Measurements from ENCODE around the gene LPO. TPM values are rescaled to one million over a fixed set of nuclear protein-coding genes. Genes with fewer than 3 reads are reported as not detected.

LPO gene
- total RNA-seq, 2 donors from 2014 or later = 0.16 to 0.19 TPM

DNA sequence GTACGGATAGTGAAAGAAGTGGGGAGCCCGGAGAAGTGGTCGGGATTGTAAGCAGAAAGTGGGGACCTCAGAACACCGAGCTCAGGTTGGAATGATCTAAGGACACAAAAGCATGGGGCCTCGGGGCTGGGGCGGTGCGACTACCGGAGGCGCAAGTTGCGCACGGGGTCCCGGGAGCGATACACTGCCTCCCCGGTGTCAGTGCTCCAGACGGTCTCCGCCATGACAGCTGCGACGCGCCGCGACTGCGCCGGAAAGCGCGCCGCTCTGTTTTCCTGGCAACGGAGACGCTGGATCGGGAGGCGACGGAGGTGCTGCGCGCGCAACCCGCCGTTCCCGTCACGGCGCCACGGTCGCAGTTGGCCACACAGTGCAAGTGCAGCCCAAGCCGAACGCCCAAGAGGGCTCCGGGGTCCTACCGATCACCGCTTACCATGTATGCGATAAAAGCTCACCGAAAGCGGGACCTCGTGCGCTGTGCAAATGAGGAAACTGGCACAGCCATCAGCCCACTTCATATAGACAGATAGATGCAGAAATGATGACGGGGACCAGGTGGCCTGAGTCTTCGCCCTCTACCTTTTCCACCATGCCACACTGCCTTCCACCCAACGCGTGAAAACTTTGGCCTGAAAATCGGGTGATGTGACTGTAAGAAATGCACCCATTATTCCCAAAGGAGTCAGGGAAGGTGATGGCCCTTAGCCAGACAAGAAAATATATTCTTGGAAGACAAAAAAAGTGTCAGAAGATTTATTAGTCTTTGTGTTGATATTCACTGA is 19.2 kb upstream of the LPO start, which contains the start of gene MKS1:
TSS of gene MKS1 (minus strand) at position 249 of the 782 bp plus-strand sequence. CDS start at position 224, 25 bp downstream.
- Mint-ChIP-seq H3K27ac (peak within 1 kb of the TSS; percentile 94 to 95), H3K36me3 (peaks cover 8 to 11% of the 10 kb centered on the region in 2 donors), H3K9me3 (no peaks in the 10 kb centered on the region)
- DNase-seq (ENCODE audit: low spot score in 2 of 2) (peak; percentile 93 to 96), ATAC-seq (peak; percentile 99)

- peak overlapping the region; percentile 94 to 95 for H3K27ac Mint-ChIP-seq
- no peak for ATAC-seq
- H3K36me3 Mint-ChIP-seq = peaks cover 8 to 11% of the 10 kb centered on the region in 2 donors
- H3K9me3 Mint-ChIP-seq = no peaks in the 10 kb centered on the region
- no peak for DNase-seq (ENCODE audit: low spot score in 2 of 2)
These were observed 18.6 kb upstream of the LPO start for GRCh38 chr17:58219789-58220183.

GRCh38 chr17:58224315-58224714 is 14.1 kb upstream of the LPO start:
- peak; percentile 43 to 70 for ATAC-seq
- H3K27ac Mint-ChIP-seq = no peak overlapping the region

GRCh38 chr17:58227733-58228132 is 10.7 kb upstream of the LPO start:
- ATAC-seq (no peak), DNase-seq (ENCODE audit: low spot score in 2 of 2) (no peak)
- Mint-ChIP-seq H3K9me3 (no peaks in the 10 kb centered on the region), H3K27ac (no peak overlapping the region), H3K36me3 (no peaks in the 10 kb centered on the region)

More at GRCh38 chr17:58224315-58224714, 14.1 kb upstream of the LPO start:
- no peaks in the 10 kb centered on the region for H3K9me3 Mint-ChIP-seq
- DNase-seq (ENCODE audit: low spot score in 2 of 2) = no peak
- H3K36me3 Mint-ChIP-seq = peaks cover 2% of the 10 kb centered on the region in 2 donors

DNA sequence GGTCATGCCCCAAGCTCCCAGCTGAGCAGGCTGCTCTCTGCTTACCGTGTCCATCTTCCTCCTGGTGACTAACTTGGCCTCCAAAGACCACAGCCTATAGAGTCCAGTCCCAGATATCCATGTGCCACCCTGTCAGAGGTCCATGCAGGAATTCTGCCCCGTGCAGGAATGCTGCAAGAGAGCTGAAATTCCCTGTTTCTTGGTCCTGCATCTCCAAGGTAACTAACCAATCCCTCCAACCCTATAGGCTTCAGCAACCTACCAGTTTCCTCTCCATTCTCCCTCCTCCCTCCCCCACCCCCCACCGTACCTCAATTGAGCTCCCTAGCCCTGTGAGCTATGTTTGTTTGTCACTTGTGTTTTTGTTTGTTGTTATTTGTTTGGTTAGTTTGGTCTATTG is 9.7 kb upstream of the LPO start:
- ATAC-seq (no peak), DNase-seq (ENCODE audit: low spot score in 2 of 2) (no peak)
- no peak overlapping the region for H3K27ac Mint-ChIP-seq
- H3K9me3 Mint-ChIP-seq = no peaks in the 10 kb centered on the region
- no peaks in the 10 kb centered on the region for H3K36me3 Mint-ChIP-seq

DNA sequence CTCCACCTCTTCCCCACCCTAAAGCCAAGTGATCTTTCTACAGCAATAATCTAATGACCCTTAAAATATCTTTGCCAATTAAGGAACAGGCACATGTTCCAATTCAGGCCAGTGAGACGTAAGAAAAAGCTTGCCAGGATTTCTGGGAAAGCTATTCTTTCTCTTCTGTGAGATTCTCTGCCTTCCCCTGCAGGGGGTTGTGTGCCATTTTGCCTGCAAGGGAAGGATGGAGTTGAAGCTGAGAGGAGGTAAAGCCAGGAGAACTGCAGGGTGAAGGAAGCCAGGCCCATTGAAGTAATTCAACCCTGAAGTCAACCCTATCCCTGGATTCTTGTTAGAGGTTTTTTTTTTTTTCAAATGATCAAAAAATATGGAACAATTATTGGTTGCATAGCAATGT is 9.0 kb upstream of the LPO start:
- no peaks in the 10 kb centered on the region for H3K9me3 Mint-ChIP-seq
- H3K27ac Mint-ChIP-seq = no peak overlapping the region
- DNase-seq (ENCODE audit: low spot score in 2 of 2) (no peak), ATAC-seq (no peak)
- H3K36me3 Mint-ChIP-seq = no peaks in the 10 kb centered on the region

DNA sequence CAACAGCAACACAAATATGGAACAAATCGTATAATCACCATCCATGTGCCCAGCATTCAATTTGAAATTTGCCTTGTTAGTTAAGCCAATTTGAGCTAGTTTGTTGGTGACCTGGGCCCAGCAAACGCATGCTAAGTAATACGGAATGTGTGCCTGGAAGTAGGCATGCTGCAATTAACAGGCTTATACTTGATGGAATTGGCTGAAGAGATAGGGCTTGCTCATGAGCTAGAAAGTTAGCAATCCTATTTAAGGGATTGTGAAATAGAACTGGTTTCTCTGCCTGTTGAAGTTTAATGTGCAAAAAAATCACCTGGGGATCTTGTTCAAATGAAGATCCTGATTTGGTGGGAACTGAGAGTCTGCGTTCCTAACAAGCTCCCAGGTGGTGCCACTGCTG is 8.5 kb upstream of the LPO start:
- Mint-ChIP-seq H3K9me3 (no peaks in the 10 kb centered on the region), H3K36me3 (no peaks in the 10 kb centered on the region), H3K27ac (no peak overlapping the region)
- ATAC-seq = no peak
- DNase-seq (ENCODE audit: low spot score in 2 of 2) = no peak

GRCh38 chr17:58231641-58232040 is 6.7 kb upstream of the LPO start:
- no peaks in the 10 kb centered on the region for H3K9me3 Mint-ChIP-seq
- ATAC-seq = no peak
- DNase-seq (ENCODE audit: low spot score in 2 of 2) = no peak
- no peaks in the 10 kb centered on the region for H3K36me3 Mint-ChIP-seq
- no peak overlapping the region for H3K27ac Mint-ChIP-seq

DNA sequence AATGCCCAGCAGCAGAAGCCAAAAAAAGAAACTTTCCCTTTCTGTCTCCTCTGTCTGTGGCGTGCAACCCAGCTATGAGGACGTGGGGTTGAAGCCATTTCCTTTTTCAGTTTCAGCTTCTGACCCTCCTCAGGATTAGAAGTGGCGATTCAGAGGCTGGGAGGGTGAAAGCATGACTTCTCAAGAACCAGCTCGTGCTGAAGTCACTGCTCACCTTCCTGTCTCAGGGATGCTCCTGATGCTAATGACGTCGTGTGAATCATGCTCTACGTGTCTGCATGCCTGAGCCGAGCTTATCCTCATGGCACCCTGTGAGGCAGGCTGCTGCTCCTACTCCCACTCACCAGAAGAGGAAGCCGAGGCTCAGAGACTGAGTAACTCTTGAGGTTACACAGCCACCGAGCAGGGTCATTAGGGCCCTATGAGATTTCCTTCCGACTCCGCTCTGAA is 5.7 kb upstream of the LPO start:
- H3K36me3 Mint-ChIP-seq = no peaks in the 10 kb centered on the region
- no peaks in the 10 kb centered on the region for H3K9me3 Mint-ChIP-seq
- ATAC-seq (peak; percentile 77 to 91), DNase-seq (ENCODE audit: low spot score in 2 of 2) (no peak)
- no peak overlapping the region for H3K27ac Mint-ChIP-seq

DNA sequence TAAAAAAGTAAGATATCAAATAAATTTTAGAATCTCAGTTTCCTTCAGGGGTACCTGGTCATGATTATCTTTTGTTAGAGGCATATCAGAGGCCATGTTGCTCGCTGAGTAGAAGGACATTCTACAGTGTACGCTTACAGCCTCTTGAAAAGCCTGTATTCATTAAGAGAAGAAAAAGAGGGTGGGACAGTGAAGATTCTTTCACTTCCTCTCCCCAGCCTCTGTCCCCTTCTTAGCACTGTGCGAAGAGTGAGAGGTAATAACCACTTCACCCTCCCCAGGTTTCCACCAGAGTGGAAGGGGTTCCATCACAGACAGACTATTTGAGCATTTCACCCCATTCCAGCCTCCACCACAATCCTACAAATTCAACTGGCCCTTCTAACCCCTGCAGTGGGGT is 4.8 kb upstream of the LPO start:
- DNase-seq (ENCODE audit: low spot score in 2 of 2) (no peak), ATAC-seq (no peak)
- Mint-ChIP-seq H3K27ac (no peak overlapping the region), H3K9me3 (no peaks in the 10 kb centered on the region), H3K36me3 (no peaks in the 10 kb centered on the region)

GRCh38 chr17:58234512-58234911 is 3.9 kb upstream of the LPO start:
- Mint-ChIP-seq H3K9me3 (no peaks in the 10 kb centered on the region), H3K36me3 (no peaks in the 10 kb centered on the region), H3K27ac (no peak overlapping the region)
- ATAC-seq (no peak), DNase-seq (ENCODE audit: low spot score in 2 of 2) (no peak)

DNA sequence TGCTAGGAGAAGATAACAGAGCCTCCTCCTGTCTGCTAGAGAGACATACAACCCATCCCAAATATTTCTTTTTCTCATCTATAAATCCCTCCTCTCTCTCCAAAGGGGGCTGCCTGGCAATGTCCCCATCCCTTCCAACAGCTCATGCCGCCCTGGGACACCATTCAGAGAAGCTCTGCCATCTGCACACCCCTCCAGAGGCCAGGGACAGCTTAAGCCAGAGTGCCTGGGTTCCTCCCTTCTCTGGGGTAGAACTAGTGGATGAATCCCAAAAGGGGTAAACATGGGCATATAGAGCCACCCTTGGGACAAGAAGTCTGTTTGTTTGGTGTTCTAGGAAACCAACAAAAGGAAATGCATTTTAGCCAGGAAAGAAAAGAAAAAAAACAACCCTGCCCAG is 2.6 kb upstream of the LPO start:
- ATAC-seq (no peak), DNase-seq (ENCODE audit: low spot score in 2 of 2) (no peak)
- Mint-ChIP-seq H3K36me3 (no peaks in the 10 kb centered on the region), H3K27ac (no peak overlapping the region), H3K9me3 (no peaks in the 10 kb centered on the region)

- no peak for ATAC-seq
- no peaks in the 10 kb centered on the region for H3K36me3 Mint-ChIP-seq
These were observed 2.0 kb upstream of the LPO start for GRCh38 chr17:58236394-58236793.

DNA sequence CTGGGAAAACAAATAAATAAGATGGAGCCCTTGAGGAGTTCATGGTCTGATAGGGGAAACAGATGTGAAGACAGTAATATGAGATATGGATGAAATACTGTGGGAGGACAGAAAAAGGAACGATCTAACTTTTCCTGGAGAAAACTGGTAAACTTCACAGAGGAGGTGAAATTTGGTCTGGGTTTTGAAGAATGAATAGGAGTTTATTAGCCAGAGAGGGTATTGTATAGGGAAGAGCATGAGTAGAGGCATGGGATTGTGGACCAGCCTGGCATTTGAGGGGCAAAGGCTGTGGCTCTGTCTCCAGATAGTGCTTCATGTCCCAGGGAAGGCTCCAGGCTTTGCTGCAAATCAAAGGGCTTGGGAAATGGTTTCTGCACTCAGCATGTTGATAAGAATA is 1.6 kb downstream of the LPO start:
- H3K27ac Mint-ChIP-seq = no peak overlapping the region
- no peaks in the 10 kb centered on the region for H3K9me3 Mint-ChIP-seq
- DNase-seq (ENCODE audit: low spot score in 2 of 2) = no peak
- ATAC-seq = no peak
- no peaks in the 10 kb centered on the region for H3K36me3 Mint-ChIP-seq

More at GRCh38 chr17:58236394-58236793, 2.0 kb upstream of the LPO start:
- Mint-ChIP-seq H3K9me3 (no peaks in the 10 kb centered on the region), H3K27ac (no peak overlapping the region)
- DNase-seq (ENCODE audit: low spot score in 2 of 2) = no peak

DNA sequence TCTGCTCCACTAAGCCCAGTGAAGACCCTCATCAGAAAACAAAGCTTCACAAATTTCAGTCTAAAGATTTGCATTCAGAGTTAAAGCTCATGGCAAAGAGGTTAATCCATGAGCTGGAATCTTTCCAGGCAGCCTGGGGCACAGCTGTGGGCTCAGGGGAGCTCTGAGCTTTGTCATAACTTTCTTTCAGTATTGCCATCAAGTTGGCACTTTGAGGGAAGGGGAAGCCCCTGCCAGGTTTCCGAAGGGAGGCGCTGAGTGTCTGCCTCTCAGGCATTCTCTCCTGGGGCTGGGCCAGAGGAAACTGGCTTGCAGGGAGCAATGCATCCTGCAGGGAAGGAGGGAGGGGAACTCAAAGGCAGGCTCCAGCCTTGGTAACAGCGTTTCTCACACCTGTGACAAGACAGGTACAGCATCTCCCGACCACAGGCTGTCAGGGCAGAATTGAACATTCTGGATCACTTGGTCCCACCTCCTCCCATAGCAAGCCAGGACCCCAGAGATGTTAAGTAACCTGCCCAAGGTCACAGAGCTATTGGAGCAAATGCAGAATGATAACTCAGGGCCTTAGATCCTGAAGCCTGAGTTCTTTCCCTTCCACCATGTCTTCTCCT is 3.9 kb downstream of the LPO start:
- ATAC-seq = peak; percentile 77 to 93
- H3K27ac Mint-ChIP-seq = no peak overlapping the region
- H3K9me3 Mint-ChIP-seq = no peaks in the 10 kb centered on the region
- DNase-seq (ENCODE audit: low spot score in 2 of 2) = no peak
- no peaks in the 10 kb centered on the region for H3K36me3 Mint-ChIP-seq

- H3K36me3 Mint-ChIP-seq = no peaks in the 10 kb centered on the region
- no peak for DNase-seq (ENCODE audit: low spot score in 2 of 2)
- no peak for ATAC-seq
- H3K9me3 Mint-ChIP-seq = no peaks in the 10 kb centered on the region
- H3K27ac Mint-ChIP-seq = no peak overlapping the region
These were observed 6.6 kb downstream of the LPO start for GRCh38 chr17:58244963-58245362.

- no peaks in the 10 kb centered on the region for H3K9me3 Mint-ChIP-seq
- no peak for ATAC-seq
- no peaks in the 10 kb centered on the region for H3K36me3 Mint-ChIP-seq
- no peak for DNase-seq (ENCODE audit: low spot score in 2 of 2)
- no peak overlapping the region for H3K27ac Mint-ChIP-seq
These were observed 7.2 kb downstream of the LPO start for GRCh38 chr17:58245428-58246103.
